HEK293T (cell line): ENCODE results near the gene DRC1.
A peak's percentile ranks its signal among the peaks of the same experiment; 100 is the strongest.
"Not testable (repeated sequence)": the region's sequence is repeated elsewhere in the genome, so short reads cannot be mapped to it uniquely, and the experiment has no call there.

ENCODE experiments used
- CTCF ChIA-PET: fragments of 350-600 bp; formaldehyde crosslinking; extraction: SDS; loops from one replicate; lab custom pipeline; 2021; ENCODE audit warnings: antibody characterized with exemption, inconsistent platforms; lab: Yijun Ruan, JAX
- POLR2A ChIA-PET: fragments of 350-600 bp; formaldehyde crosslinking; extraction: SDS; loops from one replicate; lab custom pipeline; 2020; ENCODE audit warnings: antibody characterized with exemption, inconsistent platforms; lab: Yijun Ruan, JAX
- DNase-seq: peaks from one replicate; pipeline ENCODE4 v3.0.0; 2012; ENCODE audit warnings: mixed read lengths; ENCODE audit errors: extremely low spot score
- ARNT ChIP-seq: fragments of 450-650 bp; IDR thresholded peaks from 2 replicates; pipeline ENCODE4 v1.6.1; 2017; ENCODE audit warnings: mild to moderate bottlenecking
- BHLHE40 ChIP-seq: fragments of 450-650 bp; IDR thresholded peaks from 2 replicates; pipeline ENCODE4 v1.6.1; 2016; ENCODE audit warnings: mild to moderate bottlenecking, moderate library complexity, borderline replicate concordance
- CTBP1 ChIP-seq: fragments of 450-650 bp; IDR thresholded peaks from 2 replicates; pipeline ENCODE4 v1.6.1; 2016; ENCODE audit warnings: borderline replicate concordance
- ELF4 ChIP-seq: fragments of 450-650 bp; IDR thresholded peaks from 2 replicates; pipeline ENCODE4 v1.6.1; 2017; ENCODE audit warnings: antibody characterized with exemption
- FOXA1 ChIP-seq: fragments of 450-650 bp; IDR thresholded peaks from 2 replicates; pipeline ENCODE4 v1.6.1; 2016; ENCODE audit warnings: mild to moderate bottlenecking
- FOXK2 ChIP-seq: fragments of 450-650 bp; IDR thresholded peaks from 2 replicates; pipeline ENCODE4 v1.6.1; 2016; ENCODE audit warnings: mild to moderate bottlenecking
- FOXM1 ChIP-seq: fragments of 450-650 bp; IDR thresholded peaks from 2 replicates; pipeline ENCODE4 v1.6.1; 2017; ENCODE audit warnings: mild to moderate bottlenecking, borderline replicate concordance
- HDGF ChIP-seq: fragments of 450-650 bp; IDR thresholded peaks from 2 replicates; pipeline ENCODE4 v1.6.1; 2017; ENCODE audit warnings: antibody characterized with exemption, borderline replicate concordance
- L3MBTL2 ChIP-seq: fragments of 450-650 bp; conservative IDR thresholded peaks from 2 replicates; pipeline ENCODE4 v1.6.1; 2016; ENCODE audit warnings: mild to moderate bottlenecking
- LEF1 ChIP-seq: fragments of 450-650 bp; IDR thresholded peaks from 2 replicates; pipeline ENCODE4 v1.6.1; 2017; ENCODE audit warnings: mild to moderate bottlenecking, borderline replicate concordance
- NFRKB ChIP-seq: fragments of 450-650 bp; IDR thresholded peaks from 2 replicates; pipeline ENCODE4 v1.6.1; 2016; ENCODE audit warnings: mild to moderate bottlenecking, moderate library complexity
- SP1 ChIP-seq: fragments of 450-650 bp; IDR thresholded peaks from 2 replicates; pipeline ENCODE4 v1.6.1; 2017
- SUZ12 ChIP-seq: fragments of 450-650 bp; IDR thresholded peaks from 2 replicates; pipeline ENCODE4 v1.6.1; 2016; ENCODE audit warnings: mild to moderate bottlenecking
- TARDBP ChIP-seq: fragments of 450-650 bp; IDR thresholded peaks from 2 replicates; pipeline ENCODE4 v1.6.1; 2016
- ZNF384 ChIP-seq: fragments of 450-650 bp; IDR thresholded peaks from 2 replicates; pipeline ENCODE4 v1.6.1; 2016
- TF ChIP-seq, protein P1 (sequence below): fragments of 450-650 bp; IDR thresholded peaks from 2 replicates; pipeline ENCODE4 v1.6.1; 2016

Gene DRC1

DNA sequence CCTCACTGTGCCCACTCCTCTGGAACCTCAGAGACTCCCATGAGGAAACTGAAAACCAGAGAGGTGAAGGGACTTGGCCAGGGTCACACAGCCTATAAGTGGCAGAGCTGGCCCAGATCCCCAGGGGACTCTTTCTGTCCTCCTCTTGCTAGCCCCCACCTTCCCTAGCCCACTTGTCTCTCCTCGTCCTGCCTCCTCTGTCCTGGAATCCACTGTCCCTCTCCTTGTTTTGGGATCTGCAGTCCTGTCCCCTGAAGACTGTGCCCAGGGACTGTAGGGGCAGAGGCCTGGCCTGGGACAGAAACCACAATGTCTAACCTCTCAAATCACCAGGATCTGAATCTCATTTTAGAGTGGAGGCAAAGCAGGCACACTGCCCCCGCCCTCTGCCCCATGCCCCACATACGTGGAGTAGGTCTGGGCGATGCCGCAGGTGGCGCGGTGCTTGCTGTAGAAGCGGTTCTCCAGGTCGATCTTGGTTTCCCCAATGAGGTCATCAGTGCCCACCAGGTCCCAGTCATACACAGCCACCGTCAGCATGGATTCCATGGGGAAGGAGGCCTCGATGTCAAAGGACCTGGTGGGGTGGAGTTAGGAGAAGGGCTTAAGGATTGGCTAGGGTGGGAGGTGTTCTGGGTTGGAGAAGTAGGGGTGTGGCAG, 63.7 kb downstream of the DRC1 start:
- ChIA-PET POLR2A (no interaction called here), CTCF (no interaction called here)
- no peak for TF ChIP-seq CTBP1
- no peak for TF ChIP-seq FOXK2
- TF ChIP-seq FOXA1 = no peak
- TF ChIP-seq TARDBP = no peak
- TF ChIP-seq SUZ12 = no peak
- no peak for TF ChIP-seq ZNF384
- no peak for TF ChIP-seq BHLHE40
- TF ChIP-seq ELF4 = no peak
- no peak for TF ChIP-seq ARNT
- TF ChIP-seq, protein P1, sequence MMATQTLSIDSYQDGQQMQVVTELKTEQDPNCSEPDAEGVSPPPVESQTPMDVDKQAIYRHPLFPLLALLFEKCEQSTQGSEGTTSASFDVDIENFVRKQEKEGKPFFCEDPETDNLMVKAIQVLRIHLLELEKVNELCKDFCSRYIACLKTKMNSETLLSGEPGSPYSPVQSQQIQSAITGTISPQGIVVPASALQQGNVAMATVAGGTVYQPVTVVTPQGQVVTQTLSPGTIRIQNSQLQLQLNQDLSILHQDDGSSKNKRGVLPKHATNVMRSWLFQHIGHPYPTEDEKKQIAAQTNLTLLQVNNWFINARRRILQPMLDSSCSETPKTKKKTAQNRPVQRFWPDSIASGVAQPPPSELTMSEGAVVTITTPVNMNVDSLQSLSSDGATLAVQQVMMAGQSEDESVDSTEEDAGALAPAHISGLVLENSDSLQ = no peak
- no peak for TF ChIP-seq NFRKB
- DNase-seq = no peak

DNA sequence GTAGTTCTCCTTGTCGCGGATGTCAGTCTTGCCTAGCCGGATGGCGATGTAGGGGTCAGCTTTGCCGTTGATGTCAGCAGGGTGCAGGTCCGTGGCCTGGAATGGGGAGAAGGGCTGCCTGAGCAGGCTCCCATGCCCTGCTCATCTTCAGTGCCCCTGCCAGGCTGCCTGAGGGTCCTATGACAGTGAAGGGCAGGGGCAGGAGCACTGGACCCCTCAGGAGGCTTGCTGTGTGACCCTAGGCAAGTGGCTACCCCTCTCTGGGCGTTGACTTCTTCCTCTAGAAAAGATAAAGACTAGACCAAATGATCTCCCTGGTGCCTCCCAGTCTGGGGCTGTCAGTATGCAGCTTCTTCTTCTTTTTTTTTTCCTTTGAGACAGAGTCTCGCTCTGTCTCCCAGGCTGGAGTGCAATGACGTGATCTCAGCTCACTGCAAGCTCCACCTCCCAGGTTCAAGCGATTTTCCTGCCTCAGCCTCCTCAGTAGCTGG, 64.3 kb downstream of the DRC1 start:
- DNase-seq = no peak
- CTCF ChIA-PET = no interaction called here
- TF ChIP-seq NFRKB (no peak), LEF1 (no peak)
- TF ChIP-seq, protein P1 = no peak
- POLR2A ChIA-PET = no interaction called here

DNA sequence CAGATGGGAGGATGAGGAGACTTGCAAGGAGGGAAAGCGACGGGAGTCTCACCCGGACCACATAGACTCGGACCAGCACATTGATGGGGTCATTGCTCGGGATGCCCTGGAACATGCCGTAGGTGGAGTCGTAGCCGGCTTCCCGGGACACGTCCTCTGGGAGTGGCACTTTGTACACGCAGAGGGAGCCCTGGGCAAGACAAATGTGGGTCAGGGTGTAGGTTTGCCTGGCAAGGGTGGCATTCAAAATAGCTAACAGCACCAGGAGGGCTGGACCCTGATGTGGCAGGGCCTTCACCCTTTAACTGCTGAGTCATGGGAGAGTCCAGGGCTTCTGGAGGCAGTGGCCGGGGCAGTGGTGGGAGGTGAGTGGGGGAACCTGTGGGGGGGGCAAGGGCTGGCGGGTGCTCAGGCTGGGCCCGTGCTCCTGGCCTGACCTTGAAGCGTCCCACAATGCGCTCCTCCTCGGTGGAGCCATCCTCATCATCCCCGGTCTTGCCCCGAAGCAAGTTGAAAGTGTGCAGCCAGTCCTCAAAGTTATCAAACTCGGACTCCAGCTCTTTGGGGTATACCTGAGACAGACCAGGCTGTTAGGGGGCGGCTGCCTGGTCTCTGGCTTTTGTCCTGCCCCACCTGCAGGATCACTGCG, 65.1 kb downstream of the DRC1 start:
- no peak for DNase-seq
- ChIA-PET CTCF (no interaction called here), POLR2A (no interaction called here)
- TF ChIP-seq BHLHE40 = no peak
- TF ChIP-seq CTBP1 = no peak
- TF ChIP-seq FOXK2 = no peak
- TF ChIP-seq ARNT = no peak
- no peak for TF ChIP-seq HDGF
- TF ChIP-seq SUZ12 = no peak
- TF ChIP-seq, protein P1 = no peak
- no peak for TF ChIP-seq FOXM1
- no peak for TF ChIP-seq ZNF384
- TF ChIP-seq SP1 = no peak
- TF ChIP-seq FOXA1 = no peak
- TF ChIP-seq L3MBTL2 = no peak
- no peak for TF ChIP-seq TARDBP

DNA sequence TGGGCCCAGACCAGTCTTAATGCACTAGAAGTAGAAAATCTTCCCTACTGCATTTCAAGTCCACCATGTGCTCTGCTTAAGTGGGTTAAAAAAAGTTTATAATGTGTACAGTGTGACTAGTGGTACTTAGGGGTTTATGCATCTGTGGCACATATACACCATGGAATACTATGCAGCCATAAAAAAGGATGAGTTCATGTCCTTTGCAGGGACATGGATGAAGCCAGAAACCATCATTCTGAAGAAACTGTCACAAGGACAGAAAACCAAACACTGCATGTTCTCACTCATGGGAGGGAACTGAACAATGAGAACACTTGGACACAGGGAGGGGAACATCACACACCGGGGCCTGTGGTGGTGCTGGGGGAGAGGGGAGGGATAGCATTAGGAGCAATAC, 66.8 kb downstream of the DRC1 start:
- POLR2A ChIA-PET, CTCF ChIA-PET, DNase-seq: not testable (repeated sequence)

DNA sequence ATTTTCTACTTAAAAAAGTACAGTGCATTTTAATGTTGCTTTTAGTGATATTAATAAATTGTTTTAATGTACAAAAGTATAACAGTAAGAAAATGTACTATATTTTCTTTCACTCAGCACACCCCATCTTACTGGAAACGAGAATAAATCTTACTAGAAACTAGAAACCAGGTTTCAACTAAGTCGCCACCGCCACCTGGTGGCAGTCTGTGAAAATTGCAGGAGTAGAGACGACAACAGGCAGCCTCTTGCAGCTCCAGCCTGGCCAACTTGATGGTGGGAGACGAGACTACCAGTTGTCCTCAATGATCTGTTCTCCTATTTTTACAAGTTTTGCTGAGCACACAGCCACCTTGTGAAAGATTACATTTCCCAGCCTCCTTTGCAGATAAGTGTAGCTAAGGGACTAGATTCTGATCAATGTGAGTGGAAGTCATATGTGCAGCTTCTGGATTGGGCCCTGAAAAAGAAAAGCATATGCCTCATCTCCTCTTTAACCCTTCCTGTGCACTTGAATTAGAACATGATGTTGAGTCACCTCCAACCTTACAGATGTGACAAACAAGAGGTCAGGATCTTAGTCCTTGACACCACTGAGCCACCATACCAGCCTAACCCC, 67.5 kb downstream of the DRC1 start:
- CTCF ChIA-PET = interaction anchor here (0.6 to 0.7 kb wide), 2 partner anchors 280 to 325 kb away, joined by 3 read pairs; no protein-coding TSS in a partner anchor
- DNase-seq = peak; percentile 73
- POLR2A ChIA-PET = no interaction called here
- TF ChIP-seq ZNF384 (no peak), NFRKB (no peak), CTBP1 (no peak), SP1 (no peak), HDGF (no peak), L3MBTL2 (no peak)
- TF ChIP-seq, protein P1 = 0 out of 2 replicates have a peak, but pooled peaks have one; percentile 4

DNA sequence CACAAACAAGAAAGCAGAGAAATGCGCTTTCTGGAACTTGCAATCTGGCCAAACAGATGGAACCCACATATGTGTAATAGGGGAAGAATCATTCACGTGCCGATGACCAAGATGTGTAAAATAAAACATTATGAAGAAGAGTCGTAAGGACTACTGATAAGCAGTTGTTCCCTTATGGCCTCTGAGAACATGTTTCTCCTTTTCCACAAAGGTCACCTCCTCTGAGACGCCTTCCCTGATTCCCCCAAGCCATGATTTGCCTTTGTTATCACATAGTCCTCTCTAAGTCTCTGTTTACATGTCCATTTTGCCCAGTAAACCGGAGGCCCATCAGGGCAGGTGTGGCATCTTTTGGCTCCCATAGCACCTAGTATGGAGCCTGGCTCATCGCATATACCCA, 68.2 kb downstream of the DRC1 start:
- ChIA-PET POLR2A (no interaction called here), CTCF (interaction anchor here (0.7 kb wide), 1 partner anchor 281 kb away, joined by 3 read pairs; no protein-coding TSS in a partner anchor)
- TF ChIP-seq ARNT = no peak
- no peak for TF ChIP-seq ZNF384
- TF ChIP-seq FOXA1 = no peak
- no peak for TF ChIP-seq FOXK2
- no peak for TF ChIP-seq NFRKB
- no peak for TF ChIP-seq HDGF
- TF ChIP-seq ELF4 = no peak
- no peak for TF ChIP-seq FOXM1
- no peak for TF ChIP-seq TARDBP
- DNase-seq = no peak
